Hair follicle dermal papilla cell (primary cell): Measurements from ENCODE around the gene DNAH9. TPM values are rescaled to one million over a fixed set of nuclear protein-coding genes. Genes with fewer than 3 reads are reported as not detected.

ENCODE experiments used
- total RNA-seq: library from RNA; depleted of rRNA; stranded (reverse); fragments of >200 nt; gene quantifications from 2 replicates; pipeline ENCODE4 v1.2.3, GENCODE V29; 2012

Gene DNAH9
- total RNA-seq, result not detected in 2 replicates

GRCh38 chr17:11598274-11599221 lies at the start of gene DNAH9:
TSS of gene DNAH9 (plus strand) at chr17:11598470. CDS start at chr17:11598499, 29 bp downstream.

GRCh38 chr17:11997147-11997971 lies 399.1 kb downstream of the DNAH9 start, which contains the start of gene ZNF18:
TSS of gene ZNF18 (minus strand) at chr17:11997475. CDS start at chr17:11992829, 4,646 bp downstream.

